ENCODE data around the gene CPS1.

DNA sequence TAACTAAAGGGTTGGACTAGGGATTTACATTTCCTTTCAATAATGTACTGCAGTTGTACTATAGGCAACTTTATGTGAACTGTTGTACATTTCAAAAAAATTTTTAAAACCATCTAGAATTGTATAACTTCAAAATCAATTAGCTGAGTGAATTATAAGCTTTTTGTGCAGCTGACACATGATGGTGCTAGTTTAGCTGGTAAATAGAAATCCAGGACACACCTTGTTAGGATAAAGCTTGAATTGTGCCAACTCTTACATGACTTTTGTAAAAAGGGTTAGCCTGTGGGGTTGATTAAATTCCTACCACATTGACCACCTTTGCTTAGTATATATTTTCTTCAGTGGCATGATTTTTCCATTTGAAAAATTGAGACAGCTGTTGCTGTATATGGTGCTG is 104.4 kb downstream of the CPS1 start:
- TF ChIP-seq POLR2A (IDR thresholded peaks at IDR 0.05; ENCODE audit: low read depth, low read length): no peak
- no peak for TF ChIP-seq MYC (IDR thresholded peaks at IDR 0.05; ENCODE audit: low read depth, low read length)
- TF ChIP-seq, protein P1, sequence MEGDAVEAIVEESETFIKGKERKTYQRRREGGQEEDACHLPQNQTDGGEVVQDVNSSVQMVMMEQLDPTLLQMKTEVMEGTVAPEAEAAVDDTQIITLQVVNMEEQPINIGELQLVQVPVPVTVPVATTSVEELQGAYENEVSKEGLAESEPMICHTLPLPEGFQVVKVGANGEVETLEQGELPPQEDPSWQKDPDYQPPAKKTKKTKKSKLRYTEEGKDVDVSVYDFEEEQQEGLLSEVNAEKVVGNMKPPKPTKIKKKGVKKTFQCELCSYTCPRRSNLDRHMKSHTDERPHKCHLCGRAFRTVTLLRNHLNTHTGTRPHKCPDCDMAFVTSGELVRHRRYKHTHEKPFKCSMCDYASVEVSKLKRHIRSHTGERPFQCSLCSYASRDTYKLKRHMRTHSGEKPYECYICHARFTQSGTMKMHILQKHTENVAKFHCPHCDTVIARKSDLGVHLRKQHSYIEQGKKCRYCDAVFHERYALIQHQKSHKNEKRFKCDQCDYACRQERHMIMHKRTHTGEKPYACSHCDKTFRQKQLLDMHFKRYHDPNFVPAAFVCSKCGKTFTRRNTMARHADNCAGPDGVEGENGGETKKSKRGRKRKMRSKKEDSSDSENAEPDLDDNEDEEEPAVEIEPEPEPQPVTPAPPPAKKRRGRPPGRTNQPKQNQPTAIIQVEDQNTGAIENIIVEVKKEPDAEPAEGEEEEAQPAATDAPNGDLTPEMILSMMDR (IDR thresholded peaks at IDR 0.05; ENCODE audit: extremely low read depth in 1 of 2, insufficient read depth in 1 of 2, low read depth in 1 of 2, low read length in 2 of 2): no peak
